ENCODE measurements around the gene L1CAM.

The L1CAM gene

DNA sequence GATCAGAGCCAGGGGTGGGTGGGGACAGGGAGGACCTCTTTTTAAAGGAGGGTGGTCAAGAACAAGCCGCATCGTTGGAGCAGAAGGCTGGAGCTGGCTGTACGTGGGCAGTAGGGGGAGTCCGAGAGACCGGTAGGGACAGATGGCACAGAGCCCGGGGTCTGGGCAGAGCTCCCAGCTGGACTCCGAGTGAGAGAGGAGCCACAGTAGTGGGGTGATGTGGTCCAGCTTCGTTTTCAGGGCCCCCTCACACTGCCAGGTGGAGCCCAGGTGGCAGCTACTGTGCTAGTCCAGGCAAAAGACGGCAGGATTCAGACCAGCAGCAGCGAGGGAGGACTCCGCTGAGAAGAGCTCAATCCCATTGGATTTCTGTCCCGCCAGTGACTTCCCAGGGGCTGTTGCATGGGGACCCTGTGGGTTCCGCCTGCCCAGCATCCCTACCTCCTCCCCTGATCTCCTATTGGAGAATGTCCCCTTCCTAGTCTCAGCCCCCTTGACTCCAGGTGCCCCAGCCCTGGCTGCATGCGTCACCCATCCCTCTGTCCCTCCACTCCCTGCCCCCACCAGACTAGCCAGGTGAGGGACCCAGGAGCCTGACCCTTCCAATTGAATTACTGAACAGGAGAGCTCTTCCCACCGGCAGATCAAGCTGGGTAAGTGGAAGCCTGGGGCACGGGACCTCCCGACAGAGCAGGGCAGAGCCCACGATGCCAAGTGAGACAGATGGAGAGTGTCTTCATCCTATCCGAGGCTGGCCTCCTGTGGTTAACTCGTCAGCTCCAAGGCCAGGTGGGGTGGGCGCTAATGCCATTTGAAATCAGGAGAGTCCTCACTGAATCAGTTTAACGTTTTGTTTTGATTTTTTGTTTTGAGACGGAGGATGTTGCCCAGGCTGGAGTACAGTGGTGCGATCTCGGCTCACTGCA is 37.2 kb upstream of the L1CAM start:
- DNase-seq: no peak

DNA sequence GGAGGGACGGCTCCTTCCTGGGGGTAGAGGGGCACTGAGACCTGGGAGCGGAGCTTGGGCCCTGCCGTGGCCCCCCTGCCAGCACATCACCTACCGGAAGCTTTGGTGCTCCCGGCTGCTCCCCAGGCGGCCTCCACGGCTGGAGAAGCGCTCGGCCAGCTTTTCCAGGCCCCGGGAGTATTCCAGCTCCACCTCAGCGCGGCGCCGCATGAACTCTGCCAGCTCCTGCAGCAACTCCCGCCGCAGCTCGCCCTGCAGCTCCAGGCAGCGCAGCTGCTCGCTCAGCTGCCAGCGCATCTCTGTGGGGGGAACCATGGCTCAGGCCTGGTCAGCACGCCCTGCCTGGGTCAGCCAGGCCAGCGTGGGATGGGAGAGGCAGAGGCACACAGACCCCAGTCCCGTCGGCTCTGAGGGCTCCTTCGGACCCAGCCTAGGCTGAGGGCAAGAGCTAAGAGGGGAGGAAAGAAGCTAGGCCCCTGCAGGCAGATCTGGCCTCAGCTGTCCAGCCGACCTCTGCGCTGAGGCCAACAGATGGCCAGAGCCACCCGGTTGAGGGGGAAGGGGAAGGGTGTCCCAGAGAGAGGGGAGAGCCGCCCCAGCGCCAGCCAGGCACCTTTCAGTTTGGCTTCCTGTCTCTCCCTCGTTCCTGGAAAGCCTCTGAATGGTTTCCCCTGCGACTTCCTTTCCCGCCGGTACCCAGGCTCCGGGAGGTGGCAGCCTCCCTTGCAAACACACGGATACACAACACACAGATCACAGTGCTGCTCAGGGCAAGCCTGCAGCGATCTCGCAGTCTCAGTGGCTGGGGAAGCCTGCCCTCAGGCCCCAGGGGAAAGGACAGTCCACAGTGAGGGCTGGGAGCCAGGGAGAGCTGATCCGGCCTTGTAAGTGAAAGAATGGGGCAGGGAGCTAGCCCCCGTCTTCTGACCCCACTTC is 35.8 kb upstream of the L1CAM start:
- no peak for DNase-seq

DNA sequence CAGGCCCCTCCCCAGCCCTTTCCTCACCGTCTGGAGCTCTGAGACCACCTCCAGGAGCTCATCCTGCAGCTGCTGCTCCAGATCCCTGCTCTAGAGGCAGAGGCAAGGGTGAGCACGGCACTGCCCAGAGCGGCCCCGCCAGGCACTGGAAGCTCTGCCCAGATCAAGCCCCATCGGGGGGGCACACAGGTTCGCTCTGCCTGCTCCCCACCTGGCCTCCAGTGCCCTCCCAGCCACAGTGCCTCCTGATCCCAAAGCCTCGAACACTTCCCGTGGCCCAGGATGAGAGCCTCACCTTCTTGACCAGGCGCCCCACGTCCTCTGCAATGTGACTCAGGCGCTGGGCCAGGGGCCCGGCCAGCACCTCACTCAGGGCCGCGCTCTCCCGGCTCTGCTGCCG is 35.1 kb upstream of the L1CAM start:
- DNase-seq: no peak

DNA sequence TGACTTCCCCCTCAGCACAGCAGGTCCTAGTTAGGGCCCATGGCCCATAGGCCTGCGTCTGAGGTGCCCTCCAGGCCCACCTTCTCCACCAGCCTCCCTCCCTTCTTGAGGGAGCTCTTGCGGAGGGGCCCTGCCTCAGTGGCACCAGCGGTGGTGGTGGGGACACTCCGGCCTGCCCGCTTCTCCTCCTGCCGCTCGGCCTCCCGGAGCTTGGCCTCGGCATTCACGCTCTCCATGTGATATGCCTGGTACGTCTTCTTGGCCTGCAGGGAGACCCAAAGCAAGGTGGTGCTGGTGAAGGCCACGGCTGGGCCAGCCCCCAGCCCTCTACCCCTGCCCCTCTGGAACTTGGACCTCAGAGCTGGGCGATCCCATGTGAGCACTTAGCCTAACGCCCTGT is 34.6 kb upstream of the L1CAM start:
- no peak for DNase-seq

DNA sequence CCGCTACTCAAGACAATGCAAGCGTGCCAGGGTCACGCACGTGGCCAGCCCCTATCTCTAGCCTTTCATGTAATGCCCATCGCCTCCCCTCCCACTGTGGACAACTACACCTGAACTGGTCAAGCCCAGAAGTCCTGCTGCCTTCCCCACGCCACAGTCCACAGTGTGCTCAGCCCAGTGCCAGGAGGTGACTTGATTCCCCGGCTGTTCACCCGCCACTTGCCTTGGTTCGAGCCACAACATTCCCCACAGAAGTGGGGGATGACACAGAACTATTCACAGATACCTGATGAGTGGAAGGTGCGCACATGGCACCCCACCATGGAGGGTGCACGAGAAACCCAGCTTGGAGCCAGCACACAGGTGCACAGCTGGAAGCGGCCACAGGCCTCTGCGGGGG is 33.3 kb upstream of the L1CAM start:
- DNase-seq: no peak

DNA sequence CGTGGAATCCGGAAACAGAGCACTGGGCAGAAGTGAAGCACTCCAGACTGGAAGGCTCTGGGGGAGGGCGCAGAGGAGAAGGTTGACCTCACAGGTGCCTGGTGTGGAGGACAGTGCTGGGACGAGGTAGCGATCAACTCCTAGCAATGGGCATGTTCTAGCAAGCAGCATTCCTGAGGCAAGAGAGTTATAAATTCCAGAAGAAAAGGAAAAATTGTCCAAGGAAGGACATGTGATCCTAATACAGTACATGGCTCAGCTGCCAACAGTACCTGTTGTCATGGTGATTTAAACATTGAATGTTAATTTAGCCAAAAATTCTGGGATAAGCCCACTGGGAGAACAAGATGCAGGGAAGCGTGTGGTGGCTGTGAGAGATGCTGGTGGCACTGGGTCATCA is 31.9 kb upstream of the L1CAM start:
- no peak for DNase-seq

DNA sequence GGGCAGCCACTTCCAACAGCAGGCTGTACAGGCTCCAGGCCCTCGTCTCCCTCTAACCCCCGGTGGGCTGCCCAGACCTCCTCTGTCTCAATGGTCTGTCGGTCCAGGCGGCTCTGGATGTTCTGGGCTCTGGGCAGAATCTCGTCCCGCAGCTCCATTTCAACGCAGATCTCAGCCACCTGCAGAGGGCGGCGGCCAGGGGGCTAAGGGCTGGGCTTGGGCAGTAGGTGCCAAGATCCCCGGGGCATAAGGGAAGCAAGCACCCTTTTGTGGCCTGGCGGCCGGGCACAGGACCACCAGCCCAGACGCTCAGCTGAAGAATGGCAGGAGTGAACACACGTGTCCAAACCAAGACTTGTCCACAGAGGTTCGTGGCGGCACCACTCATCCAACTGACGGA is 27.7 kb upstream of the L1CAM start:
- no peak for DNase-seq

DNA sequence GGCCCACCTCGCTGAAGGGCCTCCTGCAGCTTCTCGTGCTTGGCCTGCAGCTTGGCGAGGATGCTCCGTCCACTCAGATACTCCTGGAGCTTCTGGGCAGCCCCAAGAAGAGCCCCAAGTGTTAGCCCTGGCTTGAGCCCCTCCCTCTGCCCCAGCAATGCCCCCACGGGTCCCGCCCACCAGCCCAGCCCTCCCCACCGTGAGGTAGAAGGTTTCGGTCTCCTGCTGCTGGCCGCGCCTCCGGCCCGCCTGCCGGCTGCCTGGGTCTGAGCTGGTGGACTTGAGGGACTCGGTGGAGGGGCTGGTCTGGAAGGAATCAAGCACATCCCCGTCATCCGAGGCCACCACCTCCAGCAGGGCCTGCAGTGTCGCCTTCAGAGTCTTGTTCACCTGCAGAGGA is 27.2 kb upstream of the L1CAM start:
- no peak for DNase-seq

DNA sequence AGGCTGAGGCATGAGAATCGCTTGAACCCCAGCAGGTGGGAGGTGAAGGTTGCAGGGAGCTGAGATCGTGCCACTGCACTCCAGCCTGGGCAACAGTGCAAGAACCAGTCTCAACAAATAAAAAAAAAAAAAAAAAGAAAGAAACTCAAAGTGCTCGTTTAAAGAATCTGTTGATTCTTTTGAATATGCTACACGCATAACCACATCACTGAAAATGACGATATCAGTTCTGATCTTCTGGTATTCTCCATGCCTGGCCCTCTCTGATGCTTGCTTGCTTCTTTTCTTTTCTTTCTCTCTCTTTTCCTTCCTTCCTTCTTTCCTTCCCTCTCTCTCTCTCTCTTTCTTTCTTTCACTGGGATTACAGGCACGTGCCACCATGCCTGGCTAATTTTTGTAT is 25.8 kb upstream of the L1CAM start:
- no peak for DNase-seq

DNA sequence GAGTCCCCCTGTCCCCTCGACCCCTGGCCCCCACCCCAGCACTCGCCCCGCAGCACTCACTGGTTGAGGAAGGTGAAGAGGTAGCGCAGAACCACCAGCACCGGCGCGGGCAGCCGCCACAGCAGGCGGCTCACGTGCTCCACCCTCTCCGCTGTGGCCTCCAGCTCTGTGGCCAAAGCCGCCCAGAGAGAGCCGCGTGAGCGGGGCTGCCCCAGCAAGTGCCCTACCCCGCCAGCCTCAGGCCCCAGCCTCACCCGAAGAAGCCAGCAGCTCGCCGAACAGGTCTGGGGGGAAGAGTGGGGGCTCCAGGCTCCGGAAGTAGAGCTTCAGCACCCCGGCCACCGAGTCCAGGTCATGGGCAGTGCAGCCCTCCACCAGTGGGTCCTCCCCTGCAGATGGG is 24.5 kb upstream of the L1CAM start:
- no peak for DNase-seq

DNA sequence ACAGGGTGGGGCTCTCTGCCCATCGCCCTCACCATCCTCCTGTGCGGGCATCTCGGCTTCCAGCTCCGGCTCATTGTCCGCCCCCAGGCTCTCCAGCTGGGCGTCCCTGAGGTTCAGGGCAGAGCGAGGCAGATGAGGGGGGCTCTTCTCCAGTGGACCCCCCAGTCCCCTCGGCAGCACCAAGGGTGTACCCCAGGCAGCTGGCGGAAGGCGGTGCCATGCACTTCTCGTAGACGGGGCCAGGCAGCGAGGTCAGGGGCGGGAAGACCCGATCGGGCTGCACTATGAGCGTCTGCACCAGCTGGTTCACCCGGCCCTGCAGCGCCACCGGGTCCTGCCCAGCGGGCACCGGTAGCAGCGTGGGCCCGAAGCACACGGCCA is 24.0 kb upstream of the L1CAM start:
- no peak for DNase-seq

DNA sequence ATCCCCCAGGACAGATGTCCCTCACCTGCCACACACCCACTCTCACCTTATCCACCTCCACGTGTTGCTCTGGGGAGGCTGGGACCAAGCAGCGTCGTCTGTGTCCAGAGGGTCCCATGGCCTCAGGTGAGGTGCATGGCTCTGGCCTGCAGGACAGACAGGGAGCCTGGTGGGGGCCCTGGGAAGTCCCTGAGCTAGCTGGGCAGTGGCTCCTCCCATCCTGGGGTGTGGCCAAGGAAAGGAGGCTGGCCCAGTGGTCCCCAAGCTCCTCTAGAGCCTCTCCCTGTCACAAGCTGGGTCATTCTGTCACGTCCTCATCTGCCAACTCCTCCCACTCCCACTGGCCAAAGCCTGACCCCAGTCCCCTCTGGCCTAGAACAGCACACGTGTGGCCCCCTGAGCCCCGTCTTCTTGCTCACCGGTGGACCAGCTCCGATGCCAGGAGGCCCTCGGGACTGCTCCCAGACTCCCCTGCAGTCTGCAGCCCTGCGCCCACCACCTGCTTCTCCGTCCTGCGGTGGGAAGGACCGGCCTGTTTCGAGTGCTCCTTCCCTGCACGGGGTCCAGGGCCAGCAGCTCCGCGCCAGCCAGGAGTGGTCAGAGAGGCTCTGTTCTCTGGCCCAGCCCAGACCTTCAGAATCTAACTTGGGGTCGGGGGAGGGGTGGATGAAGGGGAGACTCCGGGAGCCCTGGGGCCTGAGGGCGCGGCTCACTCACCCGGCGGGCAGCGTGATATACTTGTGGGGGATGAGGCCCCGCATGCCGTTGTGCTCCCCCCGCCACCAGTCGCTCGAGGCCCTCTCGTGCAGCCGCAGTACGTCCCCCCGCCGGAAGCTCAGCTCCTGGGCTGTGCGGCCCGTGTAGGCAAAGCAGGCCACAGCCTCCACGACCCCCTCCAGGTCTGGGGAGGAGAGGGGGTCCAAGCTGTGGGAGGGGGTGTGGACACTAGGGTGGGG is 23.3 kb upstream of the L1CAM start:
- DNase-seq: no peak

DNA sequence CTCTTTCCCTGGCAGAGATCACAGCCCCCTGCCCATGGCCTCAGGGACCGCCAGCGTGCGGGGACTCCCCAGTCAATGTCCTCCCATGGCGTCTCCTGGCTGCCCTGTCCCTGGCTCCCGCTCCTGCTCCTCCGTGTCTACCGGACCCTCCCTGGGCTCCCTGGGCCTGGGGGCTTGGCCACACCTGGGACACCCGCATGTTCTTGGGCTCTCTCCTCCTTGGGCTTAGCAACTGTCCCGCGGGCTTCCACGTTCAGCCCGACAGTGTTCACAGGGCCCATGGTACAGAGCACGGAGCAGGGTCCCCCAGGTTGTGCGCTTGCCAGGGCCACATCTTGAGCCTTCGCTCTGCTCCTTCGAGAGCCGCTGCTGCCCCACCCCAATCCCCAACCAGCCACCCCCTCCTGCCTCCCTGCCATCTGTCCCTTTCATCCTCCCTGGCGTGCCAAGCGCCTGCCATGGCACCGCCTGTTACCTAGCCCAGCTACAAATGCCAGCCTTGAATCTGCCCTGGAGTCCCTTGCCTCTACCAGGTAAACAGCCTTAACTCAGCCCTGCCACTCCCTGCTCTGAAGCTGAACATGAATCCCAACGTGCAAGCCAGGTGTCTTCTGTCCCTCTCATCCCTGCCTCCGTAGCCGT is 22.4 kb upstream of the L1CAM start:
- DNase-seq: no peak

DNA sequence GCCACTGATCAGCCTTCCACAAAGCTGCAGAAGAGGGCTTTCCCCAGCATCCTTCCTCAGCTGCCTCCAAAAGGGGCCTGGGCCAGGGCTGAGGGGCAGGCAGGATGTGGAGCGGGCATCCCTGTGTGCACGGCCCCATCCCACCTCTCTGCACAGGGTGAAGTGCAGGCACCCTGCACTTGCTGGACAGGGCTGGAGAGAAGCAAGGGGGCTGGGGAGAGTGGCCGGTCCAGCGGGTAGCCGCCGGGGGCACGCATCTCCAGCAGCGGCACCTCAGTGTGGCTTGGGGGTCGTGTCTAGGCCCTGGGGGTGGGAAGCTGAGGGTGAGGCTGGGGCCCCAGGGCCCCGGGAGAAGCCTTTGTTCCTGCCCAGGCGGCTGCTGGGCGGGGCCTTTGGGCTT is 21.5 kb upstream of the L1CAM start:
- DNase-seq: no peak

DNA sequence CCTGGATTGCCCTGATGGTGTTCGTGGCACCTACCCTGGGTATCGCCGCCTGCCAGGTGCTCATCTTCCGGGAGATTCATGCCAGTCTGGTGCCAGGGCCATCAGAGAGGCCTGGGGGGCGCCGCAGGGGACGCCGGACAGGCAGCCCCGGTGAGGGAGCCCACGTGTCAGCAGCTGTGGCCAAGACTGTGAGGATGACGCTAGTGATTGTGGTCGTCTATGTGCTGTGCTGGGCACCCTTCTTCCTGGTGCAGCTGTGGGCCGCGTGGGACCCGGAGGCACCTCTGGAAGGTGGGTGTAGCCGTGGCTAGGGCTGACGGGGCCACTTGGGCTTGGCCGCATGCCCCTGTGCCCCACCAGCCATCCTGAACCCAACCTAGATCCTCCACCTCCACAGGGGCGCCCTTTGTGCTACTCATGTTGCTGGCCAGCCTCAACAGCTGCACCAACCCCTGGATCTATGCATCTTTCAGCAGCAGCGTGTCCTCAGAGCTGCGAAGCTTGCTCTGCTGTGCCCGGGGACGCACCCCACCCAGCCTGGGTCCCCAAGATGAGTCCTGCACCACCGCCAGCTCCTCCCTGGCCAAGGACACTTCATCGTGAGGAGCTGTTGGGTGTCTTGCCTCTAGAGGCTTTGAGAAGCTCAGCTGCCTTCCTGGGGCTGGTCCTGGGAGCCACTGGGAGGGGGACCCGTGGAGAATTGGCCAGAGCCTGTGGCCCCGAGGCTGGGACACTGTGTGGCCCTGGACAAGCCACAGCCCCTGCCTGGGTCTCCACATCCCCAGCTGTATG is 20.3 kb upstream of the L1CAM start:
- no peak for DNase-seq

DNA sequence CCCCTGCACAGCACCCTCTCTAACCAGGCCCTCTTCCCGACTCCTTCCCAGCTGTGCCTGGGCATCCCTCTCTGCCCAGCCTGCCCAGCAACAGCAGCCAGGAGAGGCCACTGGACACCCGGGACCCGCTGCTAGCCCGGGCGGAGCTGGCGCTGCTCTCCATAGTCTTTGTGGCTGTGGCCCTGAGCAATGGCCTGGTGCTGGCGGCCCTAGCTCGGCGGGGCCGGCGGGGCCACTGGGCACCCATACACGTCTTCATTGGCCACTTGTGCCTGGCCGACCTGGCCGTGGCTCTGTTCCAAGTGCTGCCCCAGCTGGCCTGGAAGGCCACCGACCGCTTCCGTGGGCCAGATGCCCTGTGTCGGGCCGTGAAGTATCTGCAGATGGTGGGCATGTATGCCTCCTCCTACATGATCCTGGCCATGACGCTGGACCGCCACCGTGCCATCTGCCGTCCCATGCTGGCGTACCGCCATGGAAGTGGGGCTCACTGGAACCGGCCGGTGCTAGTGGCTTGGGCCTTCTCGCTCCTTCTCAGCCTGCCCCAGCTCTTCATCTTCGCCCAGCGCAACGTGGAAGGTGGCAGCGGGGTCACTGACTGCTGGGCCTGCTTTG is 19.6 kb upstream of the L1CAM start:
- no peak for DNase-seq

DNA sequence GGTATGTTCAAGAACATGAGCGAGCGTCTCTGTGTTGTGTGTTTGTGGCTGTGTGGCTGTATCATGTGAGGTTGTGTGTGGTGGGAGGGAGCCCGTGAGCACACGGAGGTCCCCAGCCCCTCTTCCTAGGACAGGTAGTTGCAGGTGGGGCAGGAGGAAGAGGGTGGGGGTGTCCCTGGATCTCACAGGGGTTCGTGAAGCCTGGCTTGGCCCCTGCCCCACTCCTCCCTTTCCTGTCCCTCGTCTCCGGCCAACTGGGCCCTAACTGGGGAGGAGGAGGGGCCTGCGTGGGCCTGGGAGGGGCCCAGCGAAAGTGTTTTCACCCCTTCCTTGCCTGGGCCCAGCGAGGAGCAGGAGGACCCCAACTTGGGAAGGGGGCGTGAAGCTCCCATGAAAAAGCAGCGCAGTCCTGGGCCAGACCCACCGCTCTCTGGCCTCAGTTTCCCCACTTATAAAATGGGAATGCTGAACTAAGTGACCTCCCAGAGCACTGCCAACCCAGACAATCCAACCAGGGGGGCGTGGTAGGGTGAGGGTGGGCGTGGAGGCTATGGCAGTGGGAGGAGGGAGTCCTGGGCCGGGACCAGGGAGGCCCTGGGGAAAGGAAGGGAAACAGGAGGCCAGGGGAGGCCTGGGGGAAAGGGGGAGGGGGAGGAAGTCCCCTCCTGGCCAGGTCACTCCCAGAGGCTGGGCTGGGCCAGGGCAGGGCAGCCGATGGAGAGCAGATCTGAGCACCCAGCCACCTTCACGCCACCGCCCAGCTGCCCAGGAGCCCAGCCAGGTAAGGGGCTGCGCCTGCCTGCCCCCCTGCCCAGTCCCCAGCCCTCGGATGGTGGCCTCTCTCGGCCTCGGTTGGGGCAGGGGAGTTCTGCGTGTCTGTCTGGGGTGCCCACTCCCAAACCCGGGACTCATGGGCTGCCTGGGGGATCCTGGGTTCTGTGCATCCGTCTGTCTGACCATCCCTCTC is 18.3 kb upstream of the L1CAM start, which contains the start of gene AVPR2:
Gene AVPR2 (plus strand): TSS at position 683 of the 967 bp plus-strand sequence. CDS start 473 bp downstream, outside the sequence.
- no peak for DNase-seq

DNA sequence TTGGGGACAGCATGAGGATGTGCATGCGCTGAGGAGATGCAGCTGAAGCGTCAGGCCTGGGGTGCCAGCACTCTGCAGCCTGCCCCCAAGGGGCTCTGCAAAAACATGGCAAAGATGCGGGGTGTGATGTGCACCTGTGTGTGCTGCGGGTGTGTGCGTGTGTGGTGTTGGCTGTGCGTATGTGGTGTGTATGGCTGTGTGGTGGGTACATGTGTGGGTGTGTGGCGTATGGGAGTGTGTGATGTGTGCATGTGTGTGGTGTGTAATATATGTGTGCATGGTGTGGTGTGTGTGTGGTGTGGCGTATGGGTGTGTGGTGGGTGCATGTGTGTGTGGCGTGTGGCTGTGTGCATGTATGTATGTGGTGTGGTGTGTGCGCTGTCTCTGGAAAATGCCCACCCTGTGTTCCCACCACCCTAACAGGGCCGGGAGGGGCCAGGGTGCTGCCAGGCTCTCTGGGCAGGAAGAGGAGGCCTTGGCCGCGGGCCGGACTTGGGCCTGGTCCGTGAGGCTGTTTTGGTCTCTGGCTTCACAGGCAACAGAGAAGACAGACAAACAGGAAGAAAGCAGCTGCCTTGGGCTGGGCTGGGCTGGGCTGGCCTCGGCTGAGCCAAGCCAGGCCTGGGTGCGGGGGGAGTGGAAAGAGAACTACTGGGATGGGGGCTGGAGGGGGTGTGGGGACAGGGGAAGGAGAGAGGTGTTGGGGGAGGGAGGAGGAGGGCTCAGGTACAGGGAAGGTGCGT is 17.4 kb upstream of the L1CAM start:
- DNase-seq: peak; percentile 19 to 22

DNA sequence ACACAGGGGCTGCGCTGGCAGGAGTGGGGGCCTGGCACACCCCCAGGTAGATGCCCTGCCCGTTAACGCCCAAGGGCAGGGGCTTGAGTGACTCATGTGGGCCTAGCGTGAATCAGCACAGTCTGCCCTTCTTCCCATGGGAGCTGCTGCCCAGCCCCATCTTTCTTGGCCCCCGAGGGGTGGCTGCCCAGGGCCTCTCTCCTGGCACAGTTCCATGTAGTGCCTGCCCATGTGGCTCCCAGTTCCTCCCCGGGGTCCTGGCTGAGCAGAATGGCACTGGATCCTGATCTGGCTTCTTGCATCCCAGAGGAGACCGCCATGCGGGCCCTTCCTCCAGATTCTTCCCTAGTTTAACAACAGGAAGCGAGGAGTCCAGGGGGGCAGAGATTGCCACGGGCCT is 16.4 kb upstream of the L1CAM start:
- no peak for DNase-seq

Data from inflammatory macrophage (primary cell).